ENCODE measurements around the gene CSNK2A3. TPM values are rescaled to one million over a fixed set of nuclear protein-coding genes. Genes with fewer than 3 reads are reported as not detected.

The CSNK2A3 gene
- total RNA-seq, 1 experiment from 2014 or later = 2.0 TPM

DNA sequence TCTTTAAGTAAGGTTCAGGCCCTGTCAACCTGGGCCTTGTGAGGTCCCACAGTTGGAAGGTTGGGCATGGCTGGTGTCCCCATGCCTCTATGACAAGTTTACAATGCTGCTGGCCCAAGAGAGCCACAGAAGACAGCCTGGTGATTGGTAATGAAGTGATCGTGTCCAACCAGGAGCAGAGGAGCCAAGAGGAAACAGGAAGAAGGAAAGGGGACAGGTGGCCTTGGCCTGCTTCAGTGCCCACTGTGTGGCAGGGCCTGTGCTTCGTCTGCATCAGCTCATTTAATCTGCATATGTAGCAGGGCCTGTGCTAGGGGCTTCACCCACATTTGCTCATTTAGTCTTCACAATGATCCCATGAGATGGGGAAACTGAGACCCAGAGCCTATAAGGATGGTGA lies 42.1 kb upstream of the CSNK2A3 start:
- no peak for TF ChIP-seq EZH2 (IDR thresholded peaks at IDR 0.05)

DNA sequence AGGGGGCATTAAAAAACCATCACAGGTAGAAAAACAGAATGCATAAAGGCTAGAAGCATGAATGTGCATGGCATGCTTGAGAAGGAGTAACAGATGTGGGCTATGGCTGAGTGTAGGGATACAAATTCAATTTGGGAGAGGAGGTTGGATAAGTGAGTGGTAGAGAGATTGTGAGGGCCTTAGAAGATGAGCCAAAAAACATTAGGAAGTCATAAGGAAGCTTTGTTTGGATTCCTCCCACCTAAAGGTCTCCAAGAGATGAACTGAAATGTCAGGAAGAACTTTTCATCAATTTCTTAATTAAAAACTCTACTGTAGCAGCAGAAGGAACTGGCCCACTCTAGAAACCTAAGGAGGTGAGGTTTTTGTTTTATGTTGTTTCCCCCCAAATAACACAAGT lies 41.2 kb upstream of the CSNK2A3 start:
- no TSS peak for BruUV-seq (replicated peaks)
- no peak for TF ChIP-seq EZH2phosphoT487 (IDR thresholded peaks at IDR 0.05; ENCODE audit: borderline replicate concordance)
- TF ChIP-seq EZH2 (IDR thresholded peaks at IDR 0.05) = no peak
- TF ChIP-seq RAD21 (IDR thresholded peaks at IDR 0.05; ENCODE audit: low read depth) = no peak
- TF ChIP-seq POLR2AphosphoS5 (IDR thresholded peaks at IDR 0.05; ENCODE audit: low read depth, low read length) = no peak
- TF ChIP-seq TCF7L2 (IDR thresholded peaks at IDR 0.05; ENCODE audit: borderline replicate concordance, extremely low read depth, insufficient read depth, insufficient read length) = no peak
- TF ChIP-seq EGR1 (IDR thresholded peaks at IDR 0.05; ENCODE audit: low read depth) = no peak
- H3K4me3 ChIP-seq (replicated peaks in 1 of 2; ENCODE audit: low read depth in 1 of 2, low read length in 2 of 2) = no peak overlapping the region
- RAD21 ChIA-PET (ENCODE audit: low non-redundant PET in 1 of 2, low total read pairs in 2 of 2, uncharacterized antibody in 2 of 2, unreplicated experiment in 2 of 2) = no interaction called here
- CTCF ChIA-PET = no interaction called here
- H2AFZ ChIP-seq (ENCODE audit: low read depth, low read length, poor library complexity, severe bottlenecking) = no peak overlapping the region
- DNase-seq (ENCODE audit: low read depth, low spot score) (no peak), ATAC-seq (no peak)
- no peaks in the 10 kb centered on the region for H4K20me1 ChIP-seq (ENCODE audit: insufficient read depth)
- H3K4me1 ChIP-seq (ENCODE audit: control insufficient read depth in 1 of 2, insufficient read depth in 2 of 2, low read length in 2 of 2) = peaks cover 13 to 27% of the 10 kb centered on the region in 2 experiments; a peak in 3 of 4 replicates
- H3K27ac ChIP-seq (ENCODE audit: low read depth, low read length) = no peak overlapping the region
- intact Hi-C loops (cut with micrococcal nuclease) = no loop called here
- no peaks in the 10 kb centered on the region for H3K27me3 ChIP-seq (ENCODE audit: insufficient read depth, low read length)
- H3K79me2 ChIP-seq (ENCODE audit: insufficient read depth, low read length) = no peaks in the 10 kb centered on the region
- H3K4me2 ChIP-seq (ENCODE audit: low read length) = no peak overlapping the region
- no peak overlapping the region for H3K9ac ChIP-seq (ENCODE audit: low read length)
- POLR2A ChIA-PET = no interaction called here
- no peaks in the 10 kb centered on the region for H3K36me3 ChIP-seq (ENCODE audit: control insufficient read depth in 1 of 2, insufficient read depth in 2 of 2, low read length in 2 of 2)
- H3K9me3 ChIP-seq (ENCODE audit: control insufficient read depth in 1 of 2, insufficient read depth in 1 of 2, low read depth in 1 of 2, low read length in 2 of 2) = no peaks in the 10 kb centered on the region
- no peaks in the 10 kb centered on the region for H3K9me2 ChIP-seq (ENCODE audit: insufficient read depth)

More for the DNA sequence above, 42.1 kb upstream of the CSNK2A3 start:
- no peak for DNase-seq (ENCODE audit: low read depth, low spot score)
- H3K9me2 ChIP-seq (ENCODE audit: insufficient read depth) = no peaks in the 10 kb centered on the region
- H3K4me1 ChIP-seq (ENCODE audit: control insufficient read depth in 1 of 2, insufficient read depth in 2 of 2, low read length in 2 of 2) = peaks cover 13 to 23% of the 10 kb centered on the region in 2 experiments; a peak in 3 of 4 replicates
- no peak overlapping the region for H3K4me3 ChIP-seq (replicated peaks in 1 of 2; ENCODE audit: low read depth in 1 of 2, low read length in 2 of 2)
- no peaks in the 10 kb centered on the region for H3K36me3 ChIP-seq (ENCODE audit: control insufficient read depth in 1 of 2, insufficient read depth in 2 of 2, low read length in 2 of 2)
- no peaks in the 10 kb centered on the region for H3K27me3 ChIP-seq (ENCODE audit: insufficient read depth, low read length)
- BruUV-seq (replicated peaks) = no TSS peak
- H3K4me2 ChIP-seq (ENCODE audit: low read length) = no peak overlapping the region
- ChIA-PET RAD21 (ENCODE audit: low non-redundant PET in 1 of 2, low total read pairs in 2 of 2, uncharacterized antibody in 2 of 2, unreplicated experiment in 2 of 2) (no interaction called here), POLR2A (no interaction called here), CTCF (no interaction called here)
- intact Hi-C loops (cut with micrococcal nuclease) = no loop called here
- no peaks in the 10 kb centered on the region for H3K79me2 ChIP-seq (ENCODE audit: insufficient read depth, low read length)
- ATAC-seq = no peak
- H3K9ac ChIP-seq (ENCODE audit: low read length) = no peak overlapping the region
- no peak overlapping the region for H3K27ac ChIP-seq (ENCODE audit: low read depth, low read length)
- H2AFZ ChIP-seq (ENCODE audit: low read depth, low read length, poor library complexity, severe bottlenecking) = no peak overlapping the region
- H4K20me1 ChIP-seq (ENCODE audit: insufficient read depth) = no peaks in the 10 kb centered on the region
- H3K9me3 ChIP-seq (ENCODE audit: control insufficient read depth in 1 of 2, insufficient read depth in 1 of 2, low read depth in 1 of 2, low read length in 2 of 2) = no peaks in the 10 kb centered on the region
